GM11168 (cell line): ENCODE measurements around the gene KCNK10.
"Not testable (repeated sequence)": the region's sequence is repeated elsewhere in the genome, so short reads cannot be mapped to it uniquely, and the experiment has no call there.

Source experiments
- in situ Hi-C: fragments of 300-500 bp; cut with MboI; formaldehyde crosslinking; loops from one replicate; pipeline ENCODE4 v1.12.0; 2022; ENCODE audit warnings: low sequenced_read_pairs; ENCODE audit not compliant: unreplicated experiment

Gene KCNK10

GRCh38 chr14:88272390-88273269, 50.4 kb downstream of the KCNK10 start:
- in situ Hi-C loops: no loop called here

GRCh38 chr14:88271205-88271604, 51.9 kb downstream of the KCNK10 start:
- in situ Hi-C loops: no loop called here

GRCh38 chr14:88270776-88271175, 52.3 kb downstream of the KCNK10 start:
- in situ Hi-C loops: no loop called here

- in situ Hi-C loops: no loop called here
These were observed 53.2 kb downstream of the KCNK10 start for GRCh38 chr14:88269806-88270420.

GRCh38 chr14:88266474-88266873, 56.6 kb downstream of the KCNK10 start:
- in situ Hi-C loops: no loop called here

GRCh38 chr14:88264116-88264515, 59.0 kb downstream of the KCNK10 start:
- in situ Hi-C loops: no loop called here

- in situ Hi-C loops: not testable (repeated sequence)
These were observed 61.8 kb downstream of the KCNK10 start for GRCh38 chr14:88261302-88261701.

GRCh38 chr14:88258021-88258420, 65.0 kb downstream of the KCNK10 start:
- in situ Hi-C loops: no loop called here

- in situ Hi-C loops: no loop called here
These were observed 65.8 kb downstream of the KCNK10 start for GRCh38 chr14:88256997-88257950.

GRCh38 chr14:88255798-88256197, 67.3 kb downstream of the KCNK10 start:
- in situ Hi-C loops: no loop called here

- in situ Hi-C loops: no loop called here
These were observed 67.9 kb downstream of the KCNK10 start for GRCh38 chr14:88255196-88255595.

GRCh38 chr14:88252498-88252897, 70.6 kb downstream of the KCNK10 start:
- in situ Hi-C loops: no loop called here

- in situ Hi-C loops: no loop called here
These were observed 71.4 kb downstream of the KCNK10 start for GRCh38 chr14:88251650-88252049.

- in situ Hi-C loops: no loop called here
These were observed 73.8 kb downstream of the KCNK10 start for GRCh38 chr14:88249266-88249665.

- in situ Hi-C loops: no loop called here
These were observed 74.5 kb downstream of the KCNK10 start for GRCh38 chr14:88248606-88249005.

- in situ Hi-C loops: no loop called here
These were observed 75.8 kb downstream of the KCNK10 start for GRCh38 chr14:88247228-88247627.

- in situ Hi-C loops: no loop called here
These were observed 77.7 kb downstream of the KCNK10 start for GRCh38 chr14:88245321-88245720.

GRCh38 chr14:88243946-88244345, 79.1 kb downstream of the KCNK10 start:
- in situ Hi-C loops: no loop called here

GRCh38 chr14:88242446-88242845, 80.6 kb downstream of the KCNK10 start:
- in situ Hi-C loops: no loop called here

GRCh38 chr14:88241810-88242209, 81.3 kb downstream of the KCNK10 start:
- in situ Hi-C loops: no loop called here

- in situ Hi-C loops: no loop called here
These were observed 88.6 kb downstream of the KCNK10 start for GRCh38 chr14:88234442-88234841.
